Endothelial cell of umbilical vein (primary cell): Measurements from ENCODE around the gene HSP90AB1.

Source experiments
- CTCF ChIP-seq, 2 donors: IDR thresholded peaks; 1 replicate in 1 of 2; 2 replicates in 1 of 2; pipeline ENCODE4 v1.5.1; 2011; ENCODE audit warnings: low read length in 2 of 2, mild to moderate bottlenecking in 2 of 2, moderate library complexity in 2 of 2, control low read depth in 1 of 2, inconsistent platforms in 1 of 2, low read depth in 1 of 2; ENCODE audit not compliant: insufficient read depth in 1 of 2; ENCODE audit errors: extremely low read depth in 1 of 2
- EZH2 ChIP-seq: IDR thresholded peaks from 2 replicates; pipeline ENCODE4 v1.6.1; 2012; ENCODE audit warnings: borderline replicate concordance, low read depth, mild to moderate bottlenecking, moderate library complexity, low read length, inconsistent platforms; ENCODE audit not compliant: severe bottlenecking
- FOS ChIP-seq: IDR thresholded peaks from 2 replicates; pipeline ENCODE4 v1.6.1; 2011; ENCODE audit warnings: mild to moderate bottlenecking, low read length, moderate library complexity, borderline replicate concordance; ENCODE audit not compliant: insufficient read depth
- JUN ChIP-seq: IDR thresholded peaks from 2 replicates; pipeline ENCODE4 v1.6.1; 2011; ENCODE audit warnings: borderline replicate concordance, low read depth; ENCODE audit not compliant: insufficient read length, insufficient read depth
- POLR2A ChIP-seq: IDR thresholded peaks from 2 replicates; pipeline ENCODE4 v1.6.1; 2012; ENCODE audit warnings: low read depth, mild to moderate bottlenecking, control low read depth, low read length
- POLR2AphosphoS5 ChIP-seq: IDR thresholded peaks from 2 replicates; pipeline ENCODE4 v1.6.1; 2012; ENCODE audit warnings: low read depth, mild to moderate bottlenecking, control low read depth, low read length, moderate library complexity; ENCODE audit not compliant: insufficient read depth

DNA sequence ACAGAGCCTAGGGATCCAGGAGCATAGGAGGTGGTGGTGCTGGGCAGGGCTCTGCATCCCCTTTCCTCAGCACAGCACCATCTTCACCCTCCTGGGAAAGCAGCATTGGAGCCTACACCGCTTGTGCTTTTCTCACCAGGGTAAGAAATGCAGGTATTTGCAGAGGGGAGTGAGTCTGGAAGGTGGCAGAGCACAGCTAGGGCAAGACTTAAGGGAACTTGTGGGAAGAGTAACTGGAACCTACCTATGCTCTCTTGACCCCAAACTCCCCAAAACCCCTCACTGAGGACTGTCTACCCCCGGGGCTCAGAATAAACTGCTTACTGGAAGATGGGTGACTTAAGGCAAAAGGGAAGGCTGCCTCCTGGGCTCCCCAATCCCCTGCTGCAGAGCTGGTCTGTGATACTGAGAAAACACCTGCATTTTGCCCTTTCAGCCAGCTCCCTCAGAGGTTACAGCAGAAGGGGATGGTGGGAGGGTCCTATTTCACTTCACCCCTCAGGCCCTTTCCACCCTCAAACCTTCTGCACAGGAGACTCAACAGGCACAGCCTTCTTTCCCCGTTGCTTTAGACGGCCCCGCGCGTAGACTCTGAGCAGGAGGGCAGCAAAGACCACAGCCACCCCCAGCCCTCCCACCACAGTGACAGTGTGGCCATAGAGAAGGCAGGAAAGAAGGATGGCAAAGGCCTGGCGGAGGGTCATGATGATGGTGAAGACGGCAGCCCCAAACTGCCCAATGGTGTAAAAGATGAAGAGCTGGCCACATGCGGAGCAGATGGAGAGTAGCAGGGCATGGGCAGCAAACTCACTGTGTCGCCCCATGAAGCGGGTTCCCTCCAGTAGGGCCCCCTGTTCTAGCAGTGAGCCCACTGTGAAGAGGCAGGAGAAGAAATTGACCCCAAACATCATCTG, 7.5 kb downstream of the HSP90AB1 start:
- no peak for TF ChIP-seq CTCF (IDR thresholded peaks at IDR 0.05; ENCODE audit: extremely low read depth in 1 of 2, insufficient read depth in 1 of 2, low read depth in 1 of 2, low read length in 2 of 2)
- TF ChIP-seq POLR2AphosphoS5: peak; percentile 35
- peak; percentile 33 for TF ChIP-seq POLR2A
- TF ChIP-seq EZH2: no peak
- TF ChIP-seq FOS: no peak
- no peak for TF ChIP-seq JUN
